Measurements from ENCODE around the gene CTAGE9.

DNA sequence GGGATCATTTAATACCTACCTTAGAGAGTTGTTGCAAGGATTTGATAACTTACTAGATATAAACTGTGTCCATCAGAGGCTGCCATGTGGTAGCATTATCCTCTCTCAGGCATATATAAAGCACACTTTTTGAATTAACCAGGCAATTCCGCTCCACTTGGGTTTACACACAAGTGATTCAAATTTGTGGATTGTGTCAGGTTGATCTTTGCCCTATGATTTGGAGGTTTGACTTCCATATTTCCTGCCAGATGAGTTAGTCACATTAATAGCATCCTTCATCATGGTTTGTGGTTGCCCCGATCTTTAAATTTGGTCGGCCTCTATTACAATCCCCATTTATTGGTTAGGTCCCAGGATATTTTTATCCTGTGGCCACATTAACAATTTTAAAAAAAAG lies 44.8 kb upstream of the CTAGE9 start:
- TF ChIP-seq EZH2 (IDR thresholded peaks at IDR 0.05; ENCODE audit: borderline replicate concordance, low read depth, low read length, severe bottlenecking) = no peak
- TF ChIP-seq, protein P1, sequence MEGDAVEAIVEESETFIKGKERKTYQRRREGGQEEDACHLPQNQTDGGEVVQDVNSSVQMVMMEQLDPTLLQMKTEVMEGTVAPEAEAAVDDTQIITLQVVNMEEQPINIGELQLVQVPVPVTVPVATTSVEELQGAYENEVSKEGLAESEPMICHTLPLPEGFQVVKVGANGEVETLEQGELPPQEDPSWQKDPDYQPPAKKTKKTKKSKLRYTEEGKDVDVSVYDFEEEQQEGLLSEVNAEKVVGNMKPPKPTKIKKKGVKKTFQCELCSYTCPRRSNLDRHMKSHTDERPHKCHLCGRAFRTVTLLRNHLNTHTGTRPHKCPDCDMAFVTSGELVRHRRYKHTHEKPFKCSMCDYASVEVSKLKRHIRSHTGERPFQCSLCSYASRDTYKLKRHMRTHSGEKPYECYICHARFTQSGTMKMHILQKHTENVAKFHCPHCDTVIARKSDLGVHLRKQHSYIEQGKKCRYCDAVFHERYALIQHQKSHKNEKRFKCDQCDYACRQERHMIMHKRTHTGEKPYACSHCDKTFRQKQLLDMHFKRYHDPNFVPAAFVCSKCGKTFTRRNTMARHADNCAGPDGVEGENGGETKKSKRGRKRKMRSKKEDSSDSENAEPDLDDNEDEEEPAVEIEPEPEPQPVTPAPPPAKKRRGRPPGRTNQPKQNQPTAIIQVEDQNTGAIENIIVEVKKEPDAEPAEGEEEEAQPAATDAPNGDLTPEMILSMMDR (IDR thresholded peaks at IDR 0.05; ENCODE audit: borderline replicate concordance, extremely low read depth, low read length, poor library complexity, severe bottlenecking) = no peak
